GM21381 (cell line): Measurements from ENCODE around the gene FOXN1.

Source experiments
- ATAC-seq: cut with Tn5 transposase; IDR thresholded peaks from one replicate; pipeline ENCODE4 v1.9.1; 2021; ENCODE audit warnings: mild to moderate bottlenecking, moderate library complexity; ENCODE audit not compliant: unreplicated experiment

The FOXN1 gene

GRCh38 chr17:28477928-28478327, 28.2 kb upstream of the FOXN1 start:
- no peak for ATAC-seq

- ATAC-seq = no peak
Observed at GRCh38 chr17:28478712-28479615, 27.2 kb upstream of the FOXN1 start.

DNA sequence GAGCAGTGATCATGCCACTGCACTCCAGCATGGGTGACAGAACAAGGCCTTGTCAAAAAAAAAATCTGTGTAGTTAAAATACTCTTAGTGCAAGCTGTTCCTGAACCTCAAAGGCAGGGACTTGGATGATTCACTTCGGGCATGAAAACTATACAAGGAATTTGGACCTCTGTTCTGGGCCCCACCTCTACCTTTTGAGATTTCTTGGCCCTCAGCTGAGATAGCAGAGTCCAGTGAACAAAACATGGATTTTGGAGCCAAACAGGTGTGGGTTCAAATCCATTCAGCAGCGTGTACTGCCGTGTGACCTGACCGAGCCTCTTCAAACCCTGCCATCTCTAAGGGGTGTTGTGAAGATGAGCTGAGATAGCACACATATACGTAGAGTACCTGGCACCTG, 25.9 kb upstream of the FOXN1 start:
- ATAC-seq = no peak

GRCh38 chr17:28480799-28481571, 25.2 kb upstream of the FOXN1 start:
- ATAC-seq = no peak

GRCh38 chr17:28482551-28483199, 23.5 kb upstream of the FOXN1 start:
- ATAC-seq = no peak

GRCh38 chr17:28484296-28484695, 21.9 kb upstream of the FOXN1 start:
- ATAC-seq = peak; percentile 76

GRCh38 chr17:28485049-28485448, 21.1 kb upstream of the FOXN1 start:
- no peak for ATAC-seq

DNA sequence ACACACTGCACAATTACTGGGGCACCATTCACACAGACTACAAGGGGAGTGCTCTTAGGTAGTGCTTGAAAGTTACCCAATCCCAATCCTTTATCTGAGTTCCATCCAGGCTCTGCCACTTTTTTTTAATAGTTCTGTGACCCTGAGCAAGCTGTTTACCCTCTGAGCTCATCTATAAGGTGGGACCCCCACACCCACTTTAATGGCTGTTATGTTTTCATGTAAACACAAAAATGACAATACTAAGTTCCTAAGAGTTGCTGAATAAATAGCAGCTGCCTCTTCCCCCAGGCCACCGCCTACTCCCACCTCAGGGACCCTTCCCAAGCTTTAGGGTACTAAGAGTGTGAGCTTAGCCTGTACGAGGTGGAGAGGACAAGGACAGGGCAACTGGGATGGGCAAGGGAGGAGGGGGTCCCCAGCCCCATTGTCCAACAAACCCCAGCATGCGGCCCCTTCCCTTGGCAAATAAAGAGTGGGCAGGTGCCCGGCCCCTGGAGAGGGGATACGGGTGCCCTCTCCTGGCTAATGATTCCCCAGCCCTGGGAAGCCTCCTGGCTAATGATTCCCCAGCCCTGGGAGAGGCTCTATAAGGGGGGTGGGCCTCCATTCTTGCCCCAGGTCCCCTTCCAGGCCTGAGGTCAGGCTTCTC, 18.1 kb upstream of the FOXN1 start:
- ATAC-seq = no peak

GRCh38 chr17:28488533-28489276, 17.4 kb upstream of the FOXN1 start:
- no peak for ATAC-seq

- no peak for ATAC-seq
Observed at GRCh38 chr17:28491286-28491685, 14.9 kb upstream of the FOXN1 start.

DNA sequence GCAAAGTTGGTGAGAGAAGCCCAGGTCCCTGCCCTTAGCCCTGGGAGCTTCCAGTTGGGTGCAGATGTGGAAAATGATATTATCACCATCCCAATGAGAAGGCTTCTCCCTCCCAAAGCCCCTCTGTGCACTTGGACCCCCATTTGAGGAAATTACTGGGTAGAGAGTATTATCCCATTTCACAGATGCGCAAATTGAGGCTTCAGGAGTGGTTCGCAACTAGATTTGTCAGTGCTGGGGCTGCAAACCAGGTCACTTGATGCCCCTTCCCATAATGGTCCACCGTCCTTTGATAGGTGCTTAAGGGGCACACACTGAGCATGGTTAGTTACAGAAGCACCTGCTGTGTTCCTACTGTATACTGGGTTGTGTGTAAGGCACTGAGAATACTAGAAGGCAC, 14.3 kb upstream of the FOXN1 start:
- ATAC-seq = no peak

DNA sequence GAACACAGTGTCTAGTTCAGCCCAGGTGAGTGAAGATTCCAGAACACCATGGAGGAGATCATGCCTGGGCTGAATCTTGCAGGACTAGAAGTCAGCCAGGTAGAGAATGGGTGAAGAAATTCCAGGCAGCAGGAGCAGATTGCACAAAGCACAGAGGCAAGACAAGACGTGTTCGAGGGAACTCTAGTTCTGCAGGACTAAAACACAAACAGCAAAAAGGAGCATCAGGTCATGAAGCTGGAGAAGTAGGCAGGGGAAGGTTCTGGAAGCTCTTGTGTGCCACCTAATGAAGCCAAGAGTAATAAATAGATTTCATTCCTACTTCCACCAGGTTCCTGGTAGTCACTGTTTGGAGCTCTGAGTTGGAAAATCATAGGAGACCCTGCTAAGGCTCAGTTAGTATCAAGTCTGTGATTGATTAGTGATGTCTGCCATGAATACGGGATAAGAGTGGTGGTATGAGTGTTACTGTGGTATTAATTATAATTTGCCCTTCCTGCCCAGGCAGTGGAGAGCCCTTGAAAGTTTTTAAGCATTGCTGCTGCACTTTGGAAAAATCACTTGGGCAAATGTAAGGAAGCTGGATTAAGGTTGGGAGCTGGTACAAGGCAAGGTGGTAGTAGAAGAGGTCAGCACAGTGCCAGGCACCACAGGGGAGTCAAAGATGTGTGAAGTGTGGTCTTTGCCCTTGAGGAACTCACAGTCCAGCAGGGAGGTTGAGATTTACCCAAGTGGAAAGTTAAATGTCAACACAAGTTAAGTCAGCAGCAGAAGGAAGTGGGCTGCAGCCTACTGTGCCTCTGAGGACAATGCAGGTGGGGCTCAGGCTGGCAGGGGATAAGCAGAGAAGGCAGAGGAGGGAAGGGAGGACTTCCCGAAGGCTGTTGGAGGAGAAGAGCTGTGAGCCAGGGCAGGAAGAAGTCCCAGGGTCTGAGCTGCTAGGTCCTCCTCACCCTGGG, 13.5 kb upstream of the FOXN1 start:
- ATAC-seq = no peak

GRCh38 chr17:28493460-28493859, 12.7 kb upstream of the FOXN1 start:
- no peak for ATAC-seq

GRCh38 chr17:28494445-28495188, 11.5 kb upstream of the FOXN1 start:
- ATAC-seq = no peak

DNA sequence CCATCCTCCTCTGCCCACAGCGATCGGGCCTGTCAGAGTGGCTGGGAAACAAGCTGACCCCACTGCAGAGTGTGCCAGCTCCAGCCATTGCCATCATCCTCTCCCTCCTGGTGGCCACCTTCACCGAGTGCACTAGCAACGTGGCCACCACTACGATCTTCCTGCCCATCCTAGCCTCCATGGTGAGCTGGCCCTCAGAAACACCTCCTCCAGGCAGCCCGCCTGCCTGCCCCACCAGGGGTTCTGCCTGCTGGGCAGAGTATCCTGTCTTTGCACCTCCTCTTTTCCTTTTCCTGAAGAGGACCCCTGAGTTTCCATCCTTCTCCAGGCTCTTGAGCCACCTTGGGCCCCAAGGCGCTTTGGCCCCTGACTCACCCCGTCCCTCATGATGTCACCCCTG, 10.5 kb upstream of the FOXN1 start:
- no peak for ATAC-seq

GRCh38 chr17:28497931-28498330, 8.2 kb upstream of the FOXN1 start:
- ATAC-seq = no peak

DNA sequence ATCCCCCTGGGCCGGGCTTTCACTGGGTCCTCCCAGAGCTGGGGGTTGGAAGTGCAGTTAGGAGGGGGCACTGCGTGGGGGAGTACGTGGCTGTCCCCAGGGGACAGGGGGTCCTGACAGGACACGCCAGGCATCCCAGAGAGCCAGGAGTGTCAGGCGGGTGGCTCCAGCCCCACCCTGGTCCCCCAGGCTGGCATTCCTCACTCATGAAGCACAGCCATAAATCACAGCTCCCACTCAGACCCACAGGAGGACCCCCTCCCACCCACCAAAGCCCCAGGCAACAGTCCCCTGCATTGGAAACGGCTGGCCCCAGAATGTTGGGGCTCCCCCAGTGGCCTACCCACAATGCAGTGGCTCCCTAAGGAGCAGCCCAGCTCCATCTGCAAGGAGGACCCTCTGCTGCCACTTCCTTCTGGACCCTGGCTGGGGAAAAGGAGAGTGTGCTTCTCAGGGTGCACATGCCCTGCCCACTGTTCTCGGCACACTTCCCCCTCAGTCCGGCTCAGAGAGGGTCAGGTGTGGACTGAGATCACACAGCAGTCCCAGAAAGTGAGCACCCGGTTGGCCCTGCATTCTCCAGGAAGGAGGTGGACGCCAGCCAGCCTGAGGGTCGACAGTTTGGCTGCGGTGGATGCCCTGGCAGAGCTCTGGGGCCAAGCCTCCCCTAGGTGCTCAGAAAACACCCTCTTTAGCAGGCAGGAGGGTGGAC, 7.3 kb upstream of the FOXN1 start:
- no peak for ATAC-seq

- no peak for ATAC-seq
Observed at GRCh38 chr17:28499364-28499664, 6.8 kb upstream of the FOXN1 start.
